Panc1 (cell line): ENCODE results near the gene NBEAL1. TPM values are rescaled to one million over a fixed set of nuclear protein-coding genes. Genes with fewer than 3 reads are reported as not detected.

Experiments used
- ATAC-seq: fragments of 200-7000 bp; cut with Tn5 transposase; 2 replicates; pipeline ENCODE4 v1.9.1; 2020; ENCODE audit warnings: mild to moderate bottlenecking, moderate library complexity
- BruUV-seq: library from RNA; stranded (reverse); fragments of 400-500 nt; replicated peaks from 2 replicates; lab custom pipeline; 2021; lab: Mats Ljungman, UMichigan
- CTCF ChIA-PET: fragments of 300-600 bp; sonication (Branson Sonifier 250); formaldehyde crosslinking; loops from one replicate; lab custom pipeline; 2022; ENCODE audit warnings: antibody characterized with exemption; lab: Charles Lee
- POLR2A ChIA-PET: fragments of 300-600 bp; sonication (Branson Sonifier 250); formaldehyde crosslinking; loops from one replicate; lab custom pipeline; 2022; ENCODE audit warnings: antibody characterized with exemption; lab: Charles Lee
- DNase-seq: peaks from one replicate; pipeline ENCODE4 v3.0.0-alpha.2; 2010; ENCODE audit warnings: low read depth, low spot score
- H3K27ac ChIP-seq: 2 replicates; pipeline ENCODE4 v1.5.1; 2011; ENCODE audit warnings: mild to moderate bottlenecking, low read length, inconsistent platforms
- H3K27me3 ChIP-seq: fragments of 200-500 bp; sonication (Bioruptor generic); 2 replicates; pipeline ENCODE4 v1.6.0; 2014; ENCODE audit warnings: low read length, inconsistent platforms; ENCODE audit not compliant: control insufficient read depth, insufficient read depth
- H3K36me3 ChIP-seq: fragments of 200-500 bp; sonication (Bioruptor generic); 2 replicates; pipeline ENCODE4 v1.5.1; 2014; ENCODE audit warnings: inconsistent platforms, mild to moderate bottlenecking, low read length, moderate library complexity; ENCODE audit not compliant: control insufficient read depth, insufficient read depth
- H3K4me1 ChIP-seq: 2 replicates; pipeline ENCODE4 v1.5.1; 2011; ENCODE audit warnings: inconsistent platforms, mild to moderate bottlenecking, low read length, moderate library complexity; ENCODE audit not compliant: control insufficient read depth, insufficient read depth
- H3K4me3 ChIP-seq, 2 experiments: 2 replicates each; pipeline ENCODE4 v1.5.1; 2011 to 2012; ENCODE audit warnings: low read depth in 2 of 2, low read length in 2 of 2, mild to moderate bottlenecking in 2 of 2, inconsistent platforms in 1 of 2, moderate library complexity in 1 of 2
- H3K9me3 ChIP-seq: fragments of 200-500 bp; sonication (Bioruptor generic); 2 replicates; pipeline ENCODE4 v1.5.1; 2014; ENCODE audit warnings: low read depth, mild to moderate bottlenecking, inconsistent platforms, low read length, moderate library complexity; ENCODE audit not compliant: control insufficient read depth, insufficient read depth
- POLR2AphosphoS5 ChIP-seq: IDR thresholded peaks from 2 replicates; pipeline ENCODE4 v1.6.1; 2012; ENCODE audit warnings: mild to moderate bottlenecking, low read depth, low read length, moderate library complexity
- SIN3A ChIP-seq: IDR thresholded peaks from 2 replicates; pipeline ENCODE4 v1.6.1; 2012; ENCODE audit warnings: low read depth, mild to moderate bottlenecking, low read length, moderate library complexity, borderline replicate concordance; ENCODE audit not compliant: insufficient read depth
- TCF7L2 ChIP-seq: IDR thresholded peaks from 2 replicates; pipeline ENCODE4 v1.6.1; 2011; ENCODE audit warnings: mild to moderate bottlenecking, low read depth, low read length, inconsistent platforms
- in situ Hi-C: cut with HindIII; loops from 2 replicates; pipeline ENCODE4 v1.10.0; 2016; ENCODE audit warnings: low sequenced_read_pairs, low pct_unique_long_range_greater_than_20kb
- intact Hi-C: fragments of 100-400 bp; cut with micrococcal nuclease; formaldehyde crosslinking; loops from one replicate; pipeline ENCODE4 v1.10.0; 2022; ENCODE audit not compliant: unreplicated experiment
- total RNA-seq: library from RNA; stranded (reverse); gene quantifications from one replicate; pipeline ENCODE4 v1.2.1, GENCODE V29; 2021; ENCODE audit not compliant: unreplicated experiment
- TF ChIP-seq, protein P1 (sequence below), 2 experiments: IDR thresholded peaks; 2 replicates each; pipeline ENCODE4 v1.6.1; 2011 to 2012; ENCODE audit warnings: low read depth in 2 of 2, control low read depth in 1 of 2, low read length in 1 of 2, mild to moderate bottlenecking in 1 of 2, moderate library complexity in 1 of 2; ENCODE audit not compliant: insufficient read depth in 1 of 2
- TF ChIP-seq, protein P2 (sequence below): fragments of 450-650 bp; IDR thresholded peaks from 2 replicates; pipeline ENCODE4 v1.5.1; 2017; ENCODE audit warnings: mild to moderate bottlenecking

Gene NBEAL1
- total RNA-seq, 1 experiment from 2014 or later = 26.1 TPM

DNA sequence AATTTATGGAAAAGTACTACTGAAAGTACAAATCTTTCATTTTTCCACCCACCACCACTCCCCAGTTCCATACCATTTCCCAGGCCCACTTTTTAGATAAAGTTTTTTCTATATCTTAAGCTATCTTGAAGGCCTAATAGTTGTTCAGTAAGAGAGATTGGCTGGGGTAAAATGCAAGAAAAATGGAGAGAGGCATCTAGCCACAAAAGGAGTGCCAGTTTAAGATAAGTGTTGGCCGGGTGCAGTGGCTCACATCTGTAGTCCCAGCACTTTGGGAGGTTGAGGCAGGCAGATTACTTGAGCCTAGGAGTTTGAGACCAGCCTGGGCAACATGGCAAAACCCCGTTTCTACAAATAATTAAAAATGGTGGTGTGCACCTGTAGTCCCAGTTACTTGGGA lies 28.6 kb downstream of the NBEAL1 start:
- CTCF ChIA-PET = no interaction called here
- no TSS peak for BruUV-seq
- DNase-seq = no peak
- Histone ChIP-seq H3K27ac (no peak overlapping the region), H3K4me1 (no peaks in the 10 kb centered on the region), H3K9me3 (no peaks in the 10 kb centered on the region), H3K36me3 (no peaks in the 10 kb centered on the region), H3K27me3 (no peaks in the 10 kb centered on the region), H3K4me3 (no peak overlapping the region)
- POLR2A ChIA-PET = no interaction called here
- in situ Hi-C loops (no loop called here), intact Hi-C loops (no loop called here)
- no peak for TF ChIP-seq POLR2AphosphoS5
- no peak for TF ChIP-seq TCF7L2
- TF ChIP-seq, protein P1, sequence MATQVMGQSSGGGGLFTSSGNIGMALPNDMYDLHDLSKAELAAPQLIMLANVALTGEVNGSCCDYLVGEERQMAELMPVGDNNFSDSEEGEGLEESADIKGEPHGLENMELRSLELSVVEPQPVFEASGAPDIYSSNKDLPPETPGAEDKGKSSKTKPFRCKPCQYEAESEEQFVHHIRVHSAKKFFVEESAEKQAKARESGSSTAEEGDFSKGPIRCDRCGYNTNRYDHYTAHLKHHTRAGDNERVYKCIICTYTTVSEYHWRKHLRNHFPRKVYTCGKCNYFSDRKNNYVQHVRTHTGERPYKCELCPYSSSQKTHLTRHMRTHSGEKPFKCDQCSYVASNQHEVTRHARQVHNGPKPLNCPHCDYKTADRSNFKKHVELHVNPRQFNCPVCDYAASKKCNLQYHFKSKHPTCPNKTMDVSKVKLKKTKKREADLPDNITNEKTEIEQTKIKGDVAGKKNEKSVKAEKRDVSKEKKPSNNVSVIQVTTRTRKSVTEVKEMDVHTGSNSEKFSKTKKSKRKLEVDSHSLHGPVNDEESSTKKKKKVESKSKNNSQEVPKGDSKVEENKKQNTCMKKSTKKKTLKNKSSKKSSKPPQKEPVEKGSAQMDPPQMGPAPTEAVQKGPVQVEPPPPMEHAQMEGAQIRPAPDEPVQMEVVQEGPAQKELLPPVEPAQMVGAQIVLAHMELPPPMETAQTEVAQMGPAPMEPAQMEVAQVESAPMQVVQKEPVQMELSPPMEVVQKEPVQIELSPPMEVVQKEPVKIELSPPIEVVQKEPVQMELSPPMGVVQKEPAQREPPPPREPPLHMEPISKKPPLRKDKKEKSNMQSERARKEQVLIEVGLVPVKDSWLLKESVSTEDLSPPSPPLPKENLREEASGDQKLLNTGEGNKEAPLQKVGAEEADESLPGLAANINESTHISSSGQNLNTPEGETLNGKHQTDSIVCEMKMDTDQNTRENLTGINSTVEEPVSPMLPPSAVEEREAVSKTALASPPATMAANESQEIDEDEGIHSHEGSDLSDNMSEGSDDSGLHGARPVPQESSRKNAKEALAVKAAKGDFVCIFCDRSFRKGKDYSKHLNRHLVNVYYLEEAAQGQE (IDR thresholded peaks at IDR 0.05; ENCODE audit: insufficient read depth in 1 of 2, low read depth in 2 of 2, low read length in 1 of 2) = no peak
- TF ChIP-seq, protein P2, sequence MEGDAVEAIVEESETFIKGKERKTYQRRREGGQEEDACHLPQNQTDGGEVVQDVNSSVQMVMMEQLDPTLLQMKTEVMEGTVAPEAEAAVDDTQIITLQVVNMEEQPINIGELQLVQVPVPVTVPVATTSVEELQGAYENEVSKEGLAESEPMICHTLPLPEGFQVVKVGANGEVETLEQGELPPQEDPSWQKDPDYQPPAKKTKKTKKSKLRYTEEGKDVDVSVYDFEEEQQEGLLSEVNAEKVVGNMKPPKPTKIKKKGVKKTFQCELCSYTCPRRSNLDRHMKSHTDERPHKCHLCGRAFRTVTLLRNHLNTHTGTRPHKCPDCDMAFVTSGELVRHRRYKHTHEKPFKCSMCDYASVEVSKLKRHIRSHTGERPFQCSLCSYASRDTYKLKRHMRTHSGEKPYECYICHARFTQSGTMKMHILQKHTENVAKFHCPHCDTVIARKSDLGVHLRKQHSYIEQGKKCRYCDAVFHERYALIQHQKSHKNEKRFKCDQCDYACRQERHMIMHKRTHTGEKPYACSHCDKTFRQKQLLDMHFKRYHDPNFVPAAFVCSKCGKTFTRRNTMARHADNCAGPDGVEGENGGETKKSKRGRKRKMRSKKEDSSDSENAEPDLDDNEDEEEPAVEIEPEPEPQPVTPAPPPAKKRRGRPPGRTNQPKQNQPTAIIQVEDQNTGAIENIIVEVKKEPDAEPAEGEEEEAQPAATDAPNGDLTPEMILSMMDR = no peak
- no peak for TF ChIP-seq SIN3A
- ATAC-seq = no peak

DNA sequence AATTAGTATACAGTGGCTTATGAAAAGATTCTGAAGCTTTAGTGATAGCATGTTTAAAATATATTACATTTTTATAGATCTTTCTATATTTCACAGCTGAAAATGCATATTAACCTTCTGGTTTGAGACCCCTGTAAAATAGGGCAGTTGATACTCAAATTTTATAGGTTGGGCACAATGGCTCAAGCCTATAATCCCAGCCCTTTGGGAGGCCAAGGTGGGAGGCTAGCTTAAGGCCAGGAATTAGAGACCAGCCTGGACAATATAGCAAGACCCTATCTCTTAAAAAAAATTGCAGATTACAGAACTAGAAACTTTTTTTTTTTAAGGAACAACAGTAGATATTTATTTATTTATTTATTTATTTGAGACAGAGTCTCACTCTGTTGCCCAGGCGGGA lies 31.2 kb downstream of the NBEAL1 start:
- Histone ChIP-seq H3K36me3 (peaks cover 2% of the 10 kb centered on the region; the same call in 1 of the 2 replicates), H3K27ac (no peak overlapping the region), H3K4me3 (no peak overlapping the region), H3K4me1 (no peaks in the 10 kb centered on the region), H3K27me3 (no peaks in the 10 kb centered on the region), H3K9me3 (no peaks in the 10 kb centered on the region)
- TF ChIP-seq POLR2AphosphoS5 = no peak
- TF ChIP-seq SIN3A = no peak
- no peak for TF ChIP-seq TCF7L2
- TF ChIP-seq, protein P2 = no peak
- TF ChIP-seq, protein P1 (IDR thresholded peaks at IDR 0.05; ENCODE audit: insufficient read depth in 1 of 2, low read depth in 2 of 2, low read length in 1 of 2) = no peak
- POLR2A ChIA-PET = no interaction called here
- BruUV-seq = no TSS peak
- intact Hi-C loops = no loop called here
- in situ Hi-C loops = no loop called here
- no peak for ATAC-seq
- DNase-seq = no peak
- CTCF ChIA-PET = no interaction called here
